Coronary artery (tissue), 2 donors: ENCODE data around the gene SIN3B.

ENCODE experiments used
- DNase-seq: peaks from one replicate; pipeline ENCODE4 v3.0.0-alpha.2; 2017; ENCODE audit warnings: low spot score
- H3K27ac ChIP-seq, 2 donors: fragments of 200-600 bp; sonication (generic); one replicate each; pipeline ENCODE4 v1.5.1; 2016 to 2019
- H3K4me3 ChIP-seq: fragments of 200-600 bp; sonication (generic); 2 replicates; pipeline ENCODE4 v1.5.1; 2016; ENCODE audit warnings: mild to moderate bottlenecking, moderate library complexity
- TF ChIP-seq, protein P1 (sequence below): fragments of 200-600 bp; sonication (generic); IDR thresholded peaks from one replicate; pipeline ENCODE4 v1.5.1; 2019; ENCODE audit warnings: antibody characterized with exemption

SIN3B gene

DNA sequence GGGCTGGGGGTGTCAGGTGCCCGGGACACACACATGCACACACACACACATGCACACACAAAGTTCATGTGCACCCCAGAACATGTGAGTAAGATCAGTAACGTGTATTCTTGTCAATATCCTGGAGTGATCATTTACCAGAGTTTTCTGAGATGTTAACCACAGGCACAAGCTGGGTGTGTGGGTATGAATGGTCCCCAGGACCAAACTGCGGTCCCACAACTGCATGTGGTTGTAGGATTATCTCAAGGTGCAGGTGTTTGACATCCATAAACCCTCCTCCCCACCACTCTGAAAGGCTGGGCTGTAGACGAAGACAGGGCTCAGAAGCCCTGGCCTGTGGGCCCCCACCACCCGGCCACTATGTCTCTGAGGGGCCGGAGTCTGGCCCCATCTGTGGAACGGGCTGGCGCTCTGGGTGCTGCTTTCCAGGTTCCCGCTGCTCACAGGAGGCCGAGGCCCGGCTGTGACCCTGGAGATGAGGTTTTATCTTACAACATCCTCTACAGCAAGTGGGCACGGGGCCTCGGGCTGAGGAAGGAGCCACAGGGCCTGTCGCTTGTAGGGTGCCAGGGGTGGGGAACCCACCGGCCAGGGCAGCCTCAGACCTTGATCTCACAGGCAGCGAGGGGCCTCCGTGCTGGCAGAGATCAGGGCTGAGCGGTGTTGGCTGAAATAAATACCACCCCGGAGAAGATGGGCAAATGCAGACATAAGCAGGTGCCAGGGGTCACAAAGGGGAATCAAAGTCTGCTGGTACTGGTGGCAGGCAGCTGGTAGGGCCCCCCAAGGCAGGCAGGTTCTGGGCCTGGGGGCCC is 63.9 kb downstream of the SIN3B start:
- no peak for DNase-seq
- TF ChIP-seq, protein P1, sequence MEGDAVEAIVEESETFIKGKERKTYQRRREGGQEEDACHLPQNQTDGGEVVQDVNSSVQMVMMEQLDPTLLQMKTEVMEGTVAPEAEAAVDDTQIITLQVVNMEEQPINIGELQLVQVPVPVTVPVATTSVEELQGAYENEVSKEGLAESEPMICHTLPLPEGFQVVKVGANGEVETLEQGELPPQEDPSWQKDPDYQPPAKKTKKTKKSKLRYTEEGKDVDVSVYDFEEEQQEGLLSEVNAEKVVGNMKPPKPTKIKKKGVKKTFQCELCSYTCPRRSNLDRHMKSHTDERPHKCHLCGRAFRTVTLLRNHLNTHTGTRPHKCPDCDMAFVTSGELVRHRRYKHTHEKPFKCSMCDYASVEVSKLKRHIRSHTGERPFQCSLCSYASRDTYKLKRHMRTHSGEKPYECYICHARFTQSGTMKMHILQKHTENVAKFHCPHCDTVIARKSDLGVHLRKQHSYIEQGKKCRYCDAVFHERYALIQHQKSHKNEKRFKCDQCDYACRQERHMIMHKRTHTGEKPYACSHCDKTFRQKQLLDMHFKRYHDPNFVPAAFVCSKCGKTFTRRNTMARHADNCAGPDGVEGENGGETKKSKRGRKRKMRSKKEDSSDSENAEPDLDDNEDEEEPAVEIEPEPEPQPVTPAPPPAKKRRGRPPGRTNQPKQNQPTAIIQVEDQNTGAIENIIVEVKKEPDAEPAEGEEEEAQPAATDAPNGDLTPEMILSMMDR: no peak
- H3K4me3 ChIP-seq: no peak overlapping the region
- no peak overlapping the region for H3K27ac ChIP-seq

DNA sequence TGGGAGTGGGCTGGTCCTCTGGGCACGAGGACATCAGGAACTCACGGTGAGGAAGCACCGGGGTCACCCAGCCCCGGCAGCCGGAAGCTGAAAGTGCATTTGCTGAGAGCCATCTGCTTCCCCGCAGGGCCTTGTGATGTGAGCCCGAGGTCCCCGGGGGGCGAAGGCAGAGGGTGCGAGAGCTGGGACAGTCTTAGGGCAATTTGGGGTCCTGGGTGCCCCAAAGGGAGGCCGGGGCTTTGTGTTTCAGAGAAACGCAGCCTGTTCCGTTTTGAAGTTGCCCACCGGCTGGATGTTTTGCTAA is 64.4 kb downstream of the SIN3B start:
- TF ChIP-seq, protein P1: no peak
- DNase-seq: no peak
- Histone ChIP-seq H3K27ac (no peak overlapping the region), H3K4me3 (no peak overlapping the region)

DNA sequence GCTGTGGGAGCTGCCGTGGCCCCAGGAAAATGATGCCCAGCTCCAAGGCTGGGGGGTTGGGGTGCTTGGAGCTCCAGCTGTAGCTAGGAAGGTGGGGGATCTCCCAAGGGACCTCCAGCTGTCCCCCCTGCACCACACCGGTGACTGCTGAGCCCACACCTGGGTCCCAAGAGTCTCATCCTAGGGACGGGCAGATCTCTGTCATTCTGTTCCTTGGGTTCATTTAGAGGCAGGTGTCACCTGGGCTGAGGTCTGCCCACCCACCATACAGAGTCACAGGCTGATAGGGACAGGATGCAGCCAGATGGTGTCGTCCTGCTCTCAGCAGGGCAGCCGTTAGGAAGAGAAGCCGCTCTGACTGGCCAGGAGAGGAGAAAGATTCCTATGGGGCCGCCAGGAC is 64.9 kb downstream of the SIN3B start:
- TF ChIP-seq, protein P1: no peak
- Histone ChIP-seq H3K4me3 (no peak overlapping the region), H3K27ac (no peak overlapping the region)
- no peak for DNase-seq

DNA sequence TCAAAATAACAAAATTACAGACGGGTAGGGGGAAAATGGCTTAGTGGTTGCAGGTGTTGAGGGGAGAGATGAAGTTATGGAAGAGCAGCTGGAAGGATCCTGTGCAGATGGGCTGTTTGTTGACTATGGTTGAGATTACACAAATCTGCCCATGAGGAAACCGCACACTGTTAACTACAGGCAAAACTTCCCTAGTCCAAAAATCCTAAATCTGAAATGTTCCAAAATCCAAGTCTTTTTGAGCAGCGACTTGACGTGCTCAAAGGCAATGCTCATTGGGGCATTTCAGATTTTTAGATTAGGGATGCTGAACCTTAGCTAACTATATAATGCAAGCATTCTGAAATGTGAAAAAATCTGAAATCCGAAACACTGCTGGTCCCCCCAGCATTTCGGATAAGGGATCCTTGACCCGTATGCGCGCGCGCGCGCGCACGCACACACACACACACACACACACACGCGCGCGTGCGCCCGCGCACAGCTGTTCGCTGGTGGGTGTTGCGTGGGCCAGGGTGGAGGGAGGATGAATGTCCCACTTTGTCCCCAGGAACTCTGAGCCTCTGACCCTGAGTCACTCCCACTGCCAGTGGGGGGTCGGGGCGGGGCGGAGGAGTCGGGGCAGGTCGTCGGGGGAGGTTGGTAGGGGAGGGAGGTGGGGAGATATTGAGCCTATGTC is 66.4 kb downstream of the SIN3B start:
- DNase-seq: no peak
- TF ChIP-seq, protein P1: no peak
- H3K4me3 ChIP-seq: peak overlapping the region; percentile 76
- no peak overlapping the region for H3K27ac ChIP-seq

DNA sequence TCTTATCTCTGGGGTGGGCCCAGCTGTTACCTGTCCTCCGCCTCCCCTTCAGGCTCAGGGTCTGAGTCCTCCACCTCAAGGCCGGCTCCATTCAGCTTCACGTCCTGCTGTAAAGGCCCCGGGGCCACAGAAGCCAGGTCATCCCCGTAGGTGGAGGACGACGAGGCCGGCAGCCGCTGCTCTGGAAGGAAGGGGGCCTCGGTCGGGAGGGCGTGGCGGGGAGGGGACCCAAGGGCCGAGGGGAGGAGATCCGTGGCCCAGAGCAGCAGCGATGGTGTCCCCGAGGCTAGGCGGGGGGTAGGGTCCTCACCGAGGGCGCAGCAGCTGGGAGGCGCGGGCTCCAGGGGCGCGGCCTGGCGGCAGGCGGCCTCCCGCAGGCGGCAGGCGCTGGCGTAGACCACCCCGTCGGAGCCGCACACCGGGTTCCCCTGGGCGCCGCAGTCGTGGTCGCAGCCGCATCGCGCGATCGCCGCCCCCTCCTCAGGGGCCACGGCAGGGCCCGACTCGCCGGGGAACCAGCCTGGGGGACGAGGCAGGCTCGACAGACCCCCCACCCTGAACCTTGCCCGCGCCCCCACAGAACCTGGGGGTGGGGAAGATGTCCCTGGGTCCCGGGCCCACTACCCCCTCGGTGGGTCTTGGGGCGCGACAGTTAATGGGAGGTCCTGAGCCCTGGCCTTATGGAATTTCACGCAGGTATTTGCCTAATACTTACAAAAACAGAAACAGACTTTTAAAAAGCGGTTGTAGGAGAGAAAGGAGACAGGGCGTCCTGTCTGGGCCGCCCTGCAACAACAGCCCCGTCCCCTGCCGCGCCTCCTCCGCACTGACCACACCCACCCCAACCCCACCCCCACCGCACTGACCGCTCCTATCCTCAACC is 67.2 kb downstream of the SIN3B start:
- no peak for DNase-seq
- Histone ChIP-seq H3K27ac (peak overlapping the region in 1 of 2 donors; percentile 64), H3K4me3 (peak overlapping the region; percentile 76)
- TF ChIP-seq, protein P1: no peak

DNA sequence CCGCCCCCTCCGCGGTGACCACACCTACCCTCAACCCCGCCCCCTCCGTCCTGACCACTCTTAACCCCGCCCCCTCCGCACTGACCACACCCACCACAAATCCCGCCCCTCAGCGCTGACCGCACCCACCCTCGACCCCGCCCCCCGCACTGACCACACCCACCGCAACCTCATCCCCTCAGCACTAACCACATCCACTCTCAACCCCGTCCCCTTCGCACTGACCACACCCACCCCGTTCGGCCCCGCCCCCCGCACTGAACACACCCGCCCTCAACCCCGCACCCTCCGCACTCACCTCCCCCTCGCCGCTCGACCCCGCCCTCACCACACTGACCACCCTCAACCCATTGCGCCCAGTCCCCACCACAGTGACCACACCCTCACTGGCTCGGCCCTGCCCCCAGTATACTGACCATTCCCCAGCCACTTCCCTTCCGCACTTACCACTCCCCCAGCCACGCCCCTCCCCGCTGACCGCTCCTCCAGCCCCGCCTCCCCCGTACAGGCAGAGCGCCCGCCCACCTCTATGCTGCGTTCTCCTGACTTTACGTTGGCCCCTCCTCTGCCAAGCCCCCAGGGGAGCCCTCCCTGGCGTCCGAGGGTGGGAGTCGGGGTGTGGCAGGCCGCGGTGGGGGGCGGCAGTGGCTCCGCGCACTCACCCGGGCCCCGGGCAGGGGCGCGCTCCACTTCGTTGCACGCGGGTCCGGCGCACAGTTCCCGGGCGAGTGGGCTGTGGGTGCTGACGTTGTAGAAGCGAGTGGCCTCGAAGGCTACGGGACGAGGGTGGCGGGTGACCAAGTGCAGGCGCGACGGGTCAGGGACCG is 68.0 kb downstream of the SIN3B start:
- peak; percentile 92 for DNase-seq
- TF ChIP-seq, protein P1: no peak
- Histone ChIP-seq H3K27ac (peak overlapping the region; percentile 51 to 82), H3K4me3 (peak overlapping the region; percentile 76)
